Measurements from ENCODE around the gene NTM. TPM values are rescaled to one million over a fixed set of nuclear protein-coding genes. Genes with fewer than 3 reads are reported as not detected.

The NTM gene
- total RNA-seq, 1 experiment from 2014 or later = 16.4 TPM

GRCh38 chr11:132114743-132115142 is 744.3 kb downstream of the NTM start:
- Mint-ChIP-seq H3K27ac (no peak overlapping the region), H3K4me1 (peaks cover 56% of the 10 kb centered on the region), H3K27me3 (ENCODE audit: low read depth) (no peaks in the 10 kb centered on the region), H3K4me3 (no peak overlapping the region), H3K36me3 (no peaks in the 10 kb centered on the region), H3K9me3 (no peaks in the 10 kb centered on the region)
- ChIA-PET POLR2A (no interaction called here), CTCF (interaction anchor here (0.6 to 6.3 kb wide), 22 partner anchors 9 to 944 kb away, joined by 3 to 76 read pairs (median 4); no protein-coding TSS in a partner anchor)
- ATAC-seq (no peak), DNase-seq (ENCODE audit: low spot score) (no peak)
- TF ChIP-seq E2F4 (CRISPR knock-in tag; IDR thresholded peaks at IDR 0.05; ENCODE audit: borderline replicate concordance, low read depth) (no peak), MLX (CRISPR knock-in tag; IDR thresholded peaks at IDR 0.05) (no peak), JAZF1 (CRISPR knock-in tag; IDR thresholded peaks at IDR 0.05) (no peak), ZNF138 (CRISPR knock-in tag; conservative IDR thresholded peaks at IDR 0.05) (no peak), TEAD1 (CRISPR knock-in tag; IDR thresholded peaks at IDR 0.05) (no peak), CREM (CRISPR knock-in tag; IDR thresholded peaks at IDR 0.05) (no peak), JUN (CRISPR knock-in tag; IDR thresholded peaks at IDR 0.05) (no peak), NFE2L1 (CRISPR knock-in tag; IDR thresholded peaks at IDR 0.05) (no peak), ESRRA (CRISPR knock-in tag; IDR thresholded peaks at IDR 0.05; ENCODE audit: borderline replicate concordance) (no peak), E2F1 (CRISPR knock-in tag; IDR thresholded peaks at IDR 0.05) (no peak), ZBTB21 (CRISPR knock-in tag; IDR thresholded peaks at IDR 0.05; ENCODE audit: borderline replicate concordance) (no peak), SOX15 (CRISPR knock-in tag; IDR thresholded peaks at IDR 0.05) (no peak), ZNF423 (CRISPR knock-in tag; IDR thresholded peaks at IDR 0.05) (no peak), NR3C1 (CRISPR knock-in tag; conservative IDR thresholded peaks at IDR 0.05; ENCODE audit: low read depth) (no peak), ZNF512 (CRISPR knock-in tag; IDR thresholded peaks at IDR 0.05; ENCODE audit: borderline replicate concordance) (no peak), IRF2 (CRISPR knock-in tag; IDR thresholded peaks at IDR 0.05; ENCODE audit: borderline replicate concordance, low read depth) (no peak), PRRX2 (CRISPR knock-in tag; IDR thresholded peaks at IDR 0.05) (no peak)

- Mint-ChIP-seq H3K9me3 (no peaks in the 10 kb centered on the region), H3K27ac (no peak overlapping the region), H3K36me3 (no peaks in the 10 kb centered on the region), H3K27me3 (ENCODE audit: low read depth) (no peaks in the 10 kb centered on the region), H3K4me3 (no peak overlapping the region), H3K4me1 (peaks cover 62% of the 10 kb centered on the region)
- no peak for TF ChIP-seq IRF2 (CRISPR knock-in tag; IDR thresholded peaks at IDR 0.05; ENCODE audit: borderline replicate concordance, low read depth)
- no peak for TF ChIP-seq PREB (CRISPR knock-in tag; IDR thresholded peaks at IDR 0.05; ENCODE audit: borderline replicate concordance)
- TF ChIP-seq TCF7 (CRISPR knock-in tag; IDR thresholded peaks at IDR 0.05; ENCODE audit: low read depth) = no peak
- no peak for TF ChIP-seq ATF1 (CRISPR knock-in tag; IDR thresholded peaks at IDR 0.05)
- TF ChIP-seq MYBL2 (CRISPR knock-in tag; IDR thresholded peaks at IDR 0.05) = no peak
- no peak for TF ChIP-seq AR (CRISPR knock-in tag; IDR thresholded peaks at IDR 0.05)
- no peak for TF ChIP-seq ZNF416 (CRISPR knock-in tag; IDR thresholded peaks at IDR 0.05)
- no peak for TF ChIP-seq ESRRA (CRISPR knock-in tag; IDR thresholded peaks at IDR 0.05; ENCODE audit: borderline replicate concordance)
- TF ChIP-seq FOXK1 (CRISPR knock-in tag; IDR thresholded peaks at IDR 0.05) = no peak
- no peak for TF ChIP-seq GABPB1 (CRISPR knock-in tag; IDR thresholded peaks at IDR 0.05)
- no peak for TF ChIP-seq ATF3 (CRISPR knock-in tag; conservative IDR thresholded peaks at IDR 0.05)
- no peak for TF ChIP-seq ZNF263 (CRISPR knock-in tag; IDR thresholded peaks at IDR 0.05; ENCODE audit: low read depth)
- no peak for TF ChIP-seq SOX15 (CRISPR knock-in tag; IDR thresholded peaks at IDR 0.05)
- TF ChIP-seq ZNF671 (CRISPR knock-in tag; IDR thresholded peaks at IDR 0.05) = no peak
- no peak for TF ChIP-seq ZNF138 (CRISPR knock-in tag; conservative IDR thresholded peaks at IDR 0.05)
- no peak for TF ChIP-seq KAT7 (CRISPR knock-in tag; IDR thresholded peaks at IDR 0.05; ENCODE audit: borderline replicate concordance)
- ATAC-seq (peak; percentile 61), DNase-seq (ENCODE audit: low spot score) (no peak)
- POLR2A ChIA-PET = no interaction called here
- CTCF ChIA-PET = interaction anchor here (1.0 to 6.3 kb wide), 3 partner anchors 8 to 247 kb away, joined by 5 to 76 read pairs (median 14); no protein-coding TSS in a partner anchor
These were observed 745.0 kb downstream of the NTM start for GRCh38 chr11:132115454-132115853.
